Gastroesophageal sphincter (tissue), 3 donors: ENCODE measurements around the gene TLE3.

Source experiments
- POLR2A ChIP-seq, 2 donors: fragments of 450-650 bp; IDR thresholded peaks; one replicate each; pipeline ENCODE4 v1.6.1; 2017; ENCODE audit warnings: antibody characterized with exemption in 2 of 2, mild to moderate bottlenecking in 2 of 2, moderate library complexity in 1 of 2
- POLR2AphosphoS5 ChIP-seq: sonication (generic); formaldehyde crosslinking; IDR thresholded peaks from one replicate; pipeline ENCODE4 v1.6.1; 2017; ENCODE audit warnings: antibody characterized with exemption
- TF ChIP-seq, protein P1 (sequence below), 4 experiments: fragments of 200-600 bp in 2 of 4; fragments of 450-650 bp in 2 of 4; sonication (generic) in 1 of 4; IDR thresholded peaks; one replicate each; pipeline ENCODE4 v1.5.1; 2017 to 2019; ENCODE audit warnings: antibody characterized with exemption in 4 of 4, mild to moderate bottlenecking in 2 of 4, moderate library complexity in 2 of 4

DNA sequence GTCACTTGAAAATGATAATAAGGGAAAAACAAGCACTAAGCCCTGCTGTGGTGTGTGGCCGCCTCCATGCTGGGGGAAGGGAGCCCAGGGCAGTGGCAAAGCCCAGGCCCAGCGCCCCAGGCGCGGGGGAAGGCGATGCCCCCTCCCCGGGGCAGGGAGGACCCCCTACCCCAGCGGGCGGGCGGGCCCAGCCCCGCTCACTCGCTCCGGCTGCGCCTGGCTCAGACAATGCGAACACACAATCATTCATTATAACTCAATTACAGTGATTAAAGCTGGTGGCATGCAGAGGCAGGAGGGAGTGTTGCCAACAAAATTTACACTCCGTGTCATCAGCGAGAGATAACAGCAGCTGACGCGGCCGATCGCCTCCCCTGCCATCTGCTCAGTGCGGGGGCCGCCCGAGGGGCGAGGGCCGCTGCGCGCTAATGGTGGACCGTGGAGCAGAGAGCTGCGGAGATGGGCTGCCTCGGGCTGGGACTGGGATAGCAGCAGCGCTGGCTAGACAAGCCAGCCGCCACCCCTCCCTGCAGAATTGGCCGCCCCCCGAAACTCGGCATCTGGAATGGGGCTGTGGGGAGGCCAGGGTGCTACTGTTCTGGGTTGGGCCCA lies 64.1 kb downstream of the TLE3 start:
- TF ChIP-seq, protein P1, sequence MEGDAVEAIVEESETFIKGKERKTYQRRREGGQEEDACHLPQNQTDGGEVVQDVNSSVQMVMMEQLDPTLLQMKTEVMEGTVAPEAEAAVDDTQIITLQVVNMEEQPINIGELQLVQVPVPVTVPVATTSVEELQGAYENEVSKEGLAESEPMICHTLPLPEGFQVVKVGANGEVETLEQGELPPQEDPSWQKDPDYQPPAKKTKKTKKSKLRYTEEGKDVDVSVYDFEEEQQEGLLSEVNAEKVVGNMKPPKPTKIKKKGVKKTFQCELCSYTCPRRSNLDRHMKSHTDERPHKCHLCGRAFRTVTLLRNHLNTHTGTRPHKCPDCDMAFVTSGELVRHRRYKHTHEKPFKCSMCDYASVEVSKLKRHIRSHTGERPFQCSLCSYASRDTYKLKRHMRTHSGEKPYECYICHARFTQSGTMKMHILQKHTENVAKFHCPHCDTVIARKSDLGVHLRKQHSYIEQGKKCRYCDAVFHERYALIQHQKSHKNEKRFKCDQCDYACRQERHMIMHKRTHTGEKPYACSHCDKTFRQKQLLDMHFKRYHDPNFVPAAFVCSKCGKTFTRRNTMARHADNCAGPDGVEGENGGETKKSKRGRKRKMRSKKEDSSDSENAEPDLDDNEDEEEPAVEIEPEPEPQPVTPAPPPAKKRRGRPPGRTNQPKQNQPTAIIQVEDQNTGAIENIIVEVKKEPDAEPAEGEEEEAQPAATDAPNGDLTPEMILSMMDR (IDR thresholded peaks at IDR 0.05) = no peak
- TF ChIP-seq POLR2A (IDR thresholded peaks at IDR 0.05) (no peak), POLR2AphosphoS5 (no peak)
